ENCODE data around the gene TPX2. TPM values are rescaled to one million over a fixed set of nuclear protein-coding genes. Genes with fewer than 3 reads are reported as not detected.

The TPX2 gene
- total RNA-seq, 4 donors from 2014 or later = 4.4 to 11.2 (median 9.7) TPM

DNA sequence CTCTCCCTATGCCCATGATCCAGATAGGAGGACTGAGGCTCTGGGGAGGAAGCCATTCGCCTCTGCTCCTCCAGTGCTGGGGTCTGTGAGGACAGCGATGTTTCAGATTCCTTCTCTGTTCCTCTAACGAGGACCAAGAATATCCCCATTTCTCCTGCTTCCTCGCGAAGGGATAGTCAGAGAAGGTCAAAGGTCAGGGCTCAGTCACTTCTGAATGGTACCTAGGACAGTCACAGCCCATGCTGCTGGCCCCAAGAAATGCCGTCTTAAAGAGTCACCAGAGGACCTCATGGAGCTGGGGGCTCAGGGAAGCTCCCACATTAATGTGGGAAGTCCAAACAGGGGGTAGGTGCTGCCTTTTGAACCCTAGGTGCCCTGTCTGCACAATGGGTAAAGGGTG lies 104.2 kb downstream of the TPX2 start:
- H3K27ac ChIP-seq = no peak overlapping the region
- no peaks in the 10 kb centered on the region for H3K27me3 ChIP-seq
- no peaks in the 10 kb centered on the region for H3K36me3 ChIP-seq
- no peak for DNase-seq (ENCODE audit: low spot score in 2 of 2)
- H3K4me1 ChIP-seq = no peaks in the 10 kb centered on the region
- WGBS = 85% methylated on average over 6 of the region's 6 CpGs
- no peak overlapping the region for H3K4me3 ChIP-seq
- H3K9me3 ChIP-seq = no peaks in the 10 kb centered on the region
- TF ChIP-seq POLR2A (IDR thresholded peaks at IDR 0.05) (no peak), EP300 (IDR thresholded peaks at IDR 0.05) (no peak), POLR2AphosphoS5 (IDR thresholded peaks at IDR 0.05) (no peak)
- TF ChIP-seq, protein P1, sequence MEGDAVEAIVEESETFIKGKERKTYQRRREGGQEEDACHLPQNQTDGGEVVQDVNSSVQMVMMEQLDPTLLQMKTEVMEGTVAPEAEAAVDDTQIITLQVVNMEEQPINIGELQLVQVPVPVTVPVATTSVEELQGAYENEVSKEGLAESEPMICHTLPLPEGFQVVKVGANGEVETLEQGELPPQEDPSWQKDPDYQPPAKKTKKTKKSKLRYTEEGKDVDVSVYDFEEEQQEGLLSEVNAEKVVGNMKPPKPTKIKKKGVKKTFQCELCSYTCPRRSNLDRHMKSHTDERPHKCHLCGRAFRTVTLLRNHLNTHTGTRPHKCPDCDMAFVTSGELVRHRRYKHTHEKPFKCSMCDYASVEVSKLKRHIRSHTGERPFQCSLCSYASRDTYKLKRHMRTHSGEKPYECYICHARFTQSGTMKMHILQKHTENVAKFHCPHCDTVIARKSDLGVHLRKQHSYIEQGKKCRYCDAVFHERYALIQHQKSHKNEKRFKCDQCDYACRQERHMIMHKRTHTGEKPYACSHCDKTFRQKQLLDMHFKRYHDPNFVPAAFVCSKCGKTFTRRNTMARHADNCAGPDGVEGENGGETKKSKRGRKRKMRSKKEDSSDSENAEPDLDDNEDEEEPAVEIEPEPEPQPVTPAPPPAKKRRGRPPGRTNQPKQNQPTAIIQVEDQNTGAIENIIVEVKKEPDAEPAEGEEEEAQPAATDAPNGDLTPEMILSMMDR (IDR thresholded peaks at IDR 0.05) = no peak

DNA sequence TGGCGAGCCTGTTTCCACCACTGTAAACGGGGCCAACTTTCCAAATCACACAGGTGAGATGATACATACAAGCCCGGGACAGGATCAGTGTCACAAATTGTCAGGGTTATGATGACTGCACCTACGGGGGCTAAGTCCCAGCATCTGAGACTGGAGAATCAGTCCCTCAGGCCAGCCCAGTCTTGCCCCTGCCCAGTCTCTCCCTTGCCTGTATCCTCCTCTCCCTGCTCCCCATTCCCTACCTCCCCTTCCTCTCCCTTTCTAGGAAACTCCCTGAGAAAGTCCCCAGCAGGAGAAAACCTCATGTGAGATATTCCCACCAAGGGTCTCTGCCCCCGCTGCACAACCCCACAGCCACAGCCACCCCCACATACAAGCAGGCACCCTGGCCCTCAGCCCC lies 104.8 kb downstream of the TPX2 start:
- no peak for DNase-seq (ENCODE audit: low spot score in 2 of 2)
- no peaks in the 10 kb centered on the region for H3K36me3 ChIP-seq
- TF ChIP-seq, protein P1 (IDR thresholded peaks at IDR 0.05) = no peak
- TF ChIP-seq EP300 (IDR thresholded peaks at IDR 0.05) (no peak), POLR2A (IDR thresholded peaks at IDR 0.05) (no peak), POLR2AphosphoS5 (IDR thresholded peaks at IDR 0.05) (no peak)
- no peaks in the 10 kb centered on the region for H3K9me3 ChIP-seq
- H3K4me3 ChIP-seq = peak overlapping the region; percentile 8
- 63% methylated on average over 5 of the region's 5 CpGs for whole genome bisulfite sequencing
- no peaks in the 10 kb centered on the region for H3K4me1 ChIP-seq
- H3K27me3 ChIP-seq = peaks cover 2% of the 10 kb centered on the region
- no peak overlapping the region for H3K27ac ChIP-seq

DNA sequence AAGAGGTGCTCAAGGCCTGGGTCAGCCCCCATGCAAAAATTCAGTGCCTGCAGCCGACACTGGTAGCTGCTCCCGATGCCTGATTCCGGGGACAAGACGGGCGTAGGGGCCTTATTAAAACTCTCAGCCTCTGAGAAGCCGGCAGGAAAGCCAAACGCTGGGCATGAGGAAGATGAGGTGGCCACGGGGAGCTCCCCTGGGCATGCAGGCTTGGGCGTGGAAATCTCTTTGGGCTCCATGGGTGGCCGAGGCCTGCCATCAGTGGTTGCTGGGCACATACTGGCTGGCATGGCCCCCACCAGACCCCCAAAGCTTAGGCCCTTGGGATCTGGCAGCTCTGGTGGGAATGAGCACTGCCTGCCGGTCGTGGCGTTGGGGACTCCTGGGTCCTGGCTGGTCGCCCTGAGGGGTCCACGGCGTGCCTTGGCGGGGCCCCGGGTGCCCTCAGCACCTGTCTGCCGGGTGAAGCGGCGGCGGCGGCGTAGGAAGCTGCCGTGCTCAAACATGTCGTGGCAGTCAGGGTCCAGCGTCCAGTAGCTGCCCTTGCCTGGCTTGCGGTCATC lies 105.7 kb downstream of the TPX2 start:
- Histone ChIP-seq H3K4me3 (peak overlapping the region; percentile 15), H3K4me1 (no peaks in the 10 kb centered on the region), H3K27ac (no peak overlapping the region), H3K36me3 (no peaks in the 10 kb centered on the region), H3K27me3 (peaks cover 11% of the 10 kb centered on the region), H3K9me3 (no peaks in the 10 kb centered on the region)
- no peak for DNase-seq (ENCODE audit: low spot score in 2 of 2)
- WGBS = 96% methylated on average over 5 of the region's 28 CpGs
- TF ChIP-seq POLR2AphosphoS5 (IDR thresholded peaks at IDR 0.05) = no peak
- no peak for TF ChIP-seq EP300 (IDR thresholded peaks at IDR 0.05)
- TF ChIP-seq, protein P1 (IDR thresholded peaks at IDR 0.05) = no peak
- TF ChIP-seq POLR2A (IDR thresholded peaks at IDR 0.05) = no peak

DNA sequence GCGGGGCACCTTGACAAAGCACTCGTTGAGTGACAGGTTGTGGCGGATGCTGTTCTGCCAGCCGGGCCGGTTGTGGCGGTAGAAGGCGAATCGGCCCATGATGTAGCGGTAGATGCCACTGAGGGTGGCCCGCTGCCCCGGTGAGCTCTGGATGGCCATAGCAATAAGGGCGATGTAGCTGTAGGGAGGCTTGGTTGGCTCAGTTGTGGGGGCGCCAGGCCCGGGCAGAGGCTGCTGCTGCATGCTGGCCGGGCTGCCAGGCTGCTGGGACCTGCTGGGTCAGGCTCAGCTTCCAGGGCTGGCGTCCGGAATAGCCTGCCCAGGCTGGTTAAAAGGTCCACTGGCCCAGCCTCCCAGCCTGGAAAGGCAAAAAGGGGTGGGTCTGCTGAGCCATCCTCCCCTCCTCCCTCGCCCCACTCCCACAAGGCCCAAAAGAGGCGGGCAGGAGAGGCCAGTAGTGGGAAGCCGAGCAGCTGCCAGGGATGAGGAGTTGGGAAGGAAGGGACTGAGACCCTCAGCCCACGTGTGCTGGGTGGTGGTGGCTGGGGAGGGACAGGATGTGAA lies 106.3 kb downstream of the TPX2 start, which contains the start of gene FOXS1:
TSS of gene FOXS1 (minus strand) at position 305 of the 564 bp plus-strand sequence. CDS start at position 243, 62 bp downstream.
- WGBS = 58% methylated on average over 13 of the region's 21 CpGs
- H3K36me3 ChIP-seq = no peaks in the 10 kb centered on the region
- no peaks in the 10 kb centered on the region for H3K4me1 ChIP-seq
- TF ChIP-seq EP300 (IDR thresholded peaks at IDR 0.05) (no peak), POLR2A (IDR thresholded peaks at IDR 0.05) (no peak), POLR2AphosphoS5 (IDR thresholded peaks at IDR 0.05) (no peak)
- H3K9me3 ChIP-seq = no peaks in the 10 kb centered on the region
- peaks cover 12% of the 10 kb centered on the region for H3K27me3 ChIP-seq
- H3K27ac ChIP-seq = no peak within 1 kb of the TSS
- peak within 1 kb of the TSS; percentile 15 for H3K4me3 ChIP-seq
- peak in 1 of 2 donors; percentile 56 for DNase-seq (ENCODE audit: low spot score in 2 of 2)

DNA sequence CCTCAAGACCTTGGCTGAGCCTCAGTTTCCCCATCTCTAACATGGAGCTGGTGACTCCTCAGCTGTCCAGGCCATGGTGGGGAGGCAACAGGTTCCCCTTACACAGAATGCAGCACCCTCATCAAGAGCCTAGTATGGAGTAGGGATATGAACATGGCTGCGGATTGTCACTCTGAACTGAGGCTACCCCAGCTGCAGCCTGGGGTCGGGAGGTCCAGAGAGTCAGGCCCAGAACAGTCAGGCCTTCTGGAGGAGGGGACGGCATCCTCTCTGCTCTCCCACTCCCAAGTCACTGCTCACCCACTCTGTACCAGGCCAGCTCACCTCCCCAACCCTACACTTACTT lies 107.7 kb downstream of the TPX2 start:
- no peaks in the 10 kb centered on the region for H3K4me1 ChIP-seq
- TF ChIP-seq POLR2A (IDR thresholded peaks at IDR 0.05) (no peak), POLR2AphosphoS5 (IDR thresholded peaks at IDR 0.05) (no peak), EP300 (IDR thresholded peaks at IDR 0.05) (no peak)
- TF ChIP-seq, protein P1 (IDR thresholded peaks at IDR 0.05) = no peak
- no peaks in the 10 kb centered on the region for H3K9me3 ChIP-seq

More for the DNA sequence above, 107.7 kb downstream of the TPX2 start:
- H3K36me3 ChIP-seq = no peaks in the 10 kb centered on the region
- no peak overlapping the region for H3K4me3 ChIP-seq
- WGBS = no CpG with 5 or more reads among the region's 3 CpGs
- peaks cover 26% of the 10 kb centered on the region for H3K27me3 ChIP-seq
- no peak overlapping the region for H3K27ac ChIP-seq
- DNase-seq (ENCODE audit: low spot score in 2 of 2) = no peak
